Osteocyte (in vitro differentiated cells): ENCODE data around the gene PTPRN2. TPM values are rescaled to one million over a fixed set of nuclear protein-coding genes. Genes with fewer than 3 reads are reported as not detected.

Source experiments
- DNase-seq: peaks from one replicate; pipeline ENCODE4 v3.0.0; 2021; ENCODE audit warnings: mixed read lengths; ENCODE audit not compliant: unreplicated experiment; ENCODE audit errors: extremely low spot score
- H3K27ac Mint-ChIP-seq: one replicate; pipeline ENCODE4 v1.8.0; 2021; ENCODE audit warnings: mild to moderate bottlenecking, mixed read lengths; ENCODE audit not compliant: unreplicated experiment
- H3K27me3 Mint-ChIP-seq: one replicate; pipeline ENCODE4 v1.8.0; 2021; ENCODE audit warnings: mixed read lengths; ENCODE audit not compliant: unreplicated experiment
- H3K36me3 Mint-ChIP-seq: one replicate; pipeline ENCODE4 v1.8.0; 2021; ENCODE audit warnings: mixed read lengths; ENCODE audit not compliant: unreplicated experiment
- H3K4me1 Mint-ChIP-seq: one replicate; pipeline ENCODE4 v1.8.0; 2021; ENCODE audit warnings: mixed read lengths; ENCODE audit not compliant: unreplicated experiment
- H3K4me3 Mint-ChIP-seq: one replicate; pipeline ENCODE4 v1.8.0; 2021; ENCODE audit warnings: mild to moderate bottlenecking, moderate library complexity, mixed read lengths; ENCODE audit not compliant: unreplicated experiment
- H3K9me3 Mint-ChIP-seq: one replicate; pipeline ENCODE4 v1.8.0; 2021; ENCODE audit warnings: mixed read lengths; ENCODE audit not compliant: unreplicated experiment
- CTCF ChIP-seq: fragments of 200-600 bp; sonication (generic); IDR thresholded peaks from 2 replicates; pipeline ENCODE4 v1.5.0; 2021; ENCODE audit warnings: antibody characterized with exemption, mild to moderate bottlenecking, moderate library complexity
- total RNA-seq: library from RNA; stranded (reverse); gene quantifications from 2 replicates; pipeline ENCODE4 v1.2.1, GENCODE V29; 2021

Gene PTPRN2
- total RNA-seq, 1 donor from 2014 or later = 0.59 TPM

- Mint-ChIP-seq H3K4me1 (no peaks in the 10 kb centered on the region), H3K27ac (no peak overlapping the region), H3K27me3 (no peaks in the 10 kb centered on the region), H3K4me3 (no peak overlapping the region), H3K36me3 (no peaks in the 10 kb centered on the region), H3K9me3 (peaks cover 24% of the 10 kb centered on the region)
- DNase-seq = no peak
- no peak for TF ChIP-seq CTCF
Observed at GRCh38 chr7:158259141-158259540, 328.5 kb downstream of the PTPRN2 start.

GRCh38 chr7:158258411-158259130 lies 329.1 kb downstream of the PTPRN2 start:
- no peak for TF ChIP-seq CTCF
- no peaks in the 10 kb centered on the region for H3K4me1 Mint-ChIP-seq
- H3K9me3 Mint-ChIP-seq = peaks cover 24% of the 10 kb centered on the region
- no peaks in the 10 kb centered on the region for H3K36me3 Mint-ChIP-seq
- H3K27me3 Mint-ChIP-seq = no peaks in the 10 kb centered on the region
- no peak overlapping the region for H3K27ac Mint-ChIP-seq
- no peak for DNase-seq
- H3K4me3 Mint-ChIP-seq = no peak overlapping the region

GRCh38 chr7:158257516-158258410 lies 329.9 kb downstream of the PTPRN2 start:
- H3K27ac Mint-ChIP-seq = no peak overlapping the region
- H3K4me1 Mint-ChIP-seq = no peaks in the 10 kb centered on the region
- H3K27me3 Mint-ChIP-seq = no peaks in the 10 kb centered on the region
- H3K4me3 Mint-ChIP-seq = no peak overlapping the region
- no peak for DNase-seq
- no peaks in the 10 kb centered on the region for H3K36me3 Mint-ChIP-seq
- H3K9me3 Mint-ChIP-seq = peaks cover 24% of the 10 kb centered on the region
- no peak for TF ChIP-seq CTCF

GRCh38 chr7:158257001-158257400 lies 330.6 kb downstream of the PTPRN2 start:
- Mint-ChIP-seq H3K4me1 (no peaks in the 10 kb centered on the region), H3K9me3 (peaks cover 24% of the 10 kb centered on the region), H3K27me3 (no peaks in the 10 kb centered on the region), H3K36me3 (no peaks in the 10 kb centered on the region), H3K27ac (no peak overlapping the region), H3K4me3 (no peak overlapping the region)
- no peak for DNase-seq
- TF ChIP-seq CTCF = no peak
